ENCODE measurements around the gene C10orf143.
"Not testable (repeated sequence)": the region's sequence is repeated elsewhere in the genome, so short reads cannot be mapped to it uniquely, and the experiment has no call there.

C10orf143 gene

GRCh38 chr10:130111113-130111851 is 652 bp upstream of the C10orf143 start:
- peak; percentile 54 for DNase-seq

DNA sequence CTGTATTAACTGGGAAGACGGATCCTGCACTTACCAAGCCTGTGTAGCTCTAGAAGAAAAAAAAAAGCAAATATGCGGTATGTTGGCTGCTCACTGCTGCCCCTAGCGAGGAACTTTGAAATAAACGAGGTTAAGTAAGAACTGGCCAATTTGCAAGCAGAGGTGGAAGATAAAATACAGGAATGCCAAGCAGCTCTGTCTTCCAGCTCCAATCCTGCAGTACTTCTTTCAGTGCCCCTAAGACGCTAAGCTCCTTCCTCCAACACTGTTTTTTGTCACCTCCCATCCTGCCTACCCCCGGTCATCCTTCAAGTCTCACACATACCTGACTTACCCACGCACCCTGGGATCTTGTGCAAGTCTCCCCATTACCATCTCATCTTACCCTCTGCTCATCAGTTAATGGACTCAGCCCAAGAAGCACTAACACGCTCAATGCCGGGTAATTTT is 809 bp downstream of the C10orf143 start:
- no peak for DNase-seq

GRCh38 chr10:130108934-130109604 is 1.6 kb downstream of the C10orf143 start:
- no peak for DNase-seq

DNA sequence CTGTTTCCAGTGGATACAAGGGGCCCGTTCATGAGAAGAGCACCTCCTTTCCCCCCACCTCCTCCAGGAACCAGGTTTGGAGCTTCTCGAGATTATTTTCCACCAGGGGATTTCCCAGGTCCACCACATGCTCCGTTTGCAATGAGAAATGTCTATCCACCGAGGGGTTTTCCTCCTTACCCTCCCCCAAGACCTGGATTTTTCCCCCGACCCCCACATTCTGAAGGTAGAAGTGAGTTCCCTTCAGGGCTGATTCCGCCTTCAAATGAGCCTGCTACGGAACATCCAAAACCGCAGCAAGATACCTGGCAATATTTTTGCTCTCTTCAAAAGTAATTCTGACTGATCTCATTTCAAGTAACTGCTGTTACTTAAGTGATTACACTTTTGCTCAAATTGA is 2.5 kb downstream of the C10orf143 start:
- DNase-seq, result not testable (repeated sequence)

DNA sequence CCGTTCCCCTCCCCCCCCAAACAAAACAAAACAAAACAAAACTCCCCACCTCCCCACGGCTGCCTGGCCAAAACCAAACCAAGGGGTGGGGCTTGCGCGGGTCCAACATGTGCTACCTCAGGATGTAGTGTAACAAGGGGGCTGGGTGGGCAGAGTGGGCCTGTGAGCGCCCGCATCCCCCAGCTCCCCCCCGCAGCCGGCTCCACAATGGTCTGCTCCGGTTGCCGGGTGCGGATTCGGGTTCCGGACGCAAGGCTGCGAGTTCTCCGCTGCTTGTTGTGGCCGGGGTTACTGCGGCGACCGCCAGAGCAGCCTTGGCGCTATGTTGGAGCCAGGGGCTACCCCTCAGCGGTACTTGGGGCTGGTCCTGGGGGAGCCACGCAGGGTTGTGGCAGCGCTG is 4.9 kb downstream of the C10orf143 start:
- DNase-seq, result no peak

DNA sequence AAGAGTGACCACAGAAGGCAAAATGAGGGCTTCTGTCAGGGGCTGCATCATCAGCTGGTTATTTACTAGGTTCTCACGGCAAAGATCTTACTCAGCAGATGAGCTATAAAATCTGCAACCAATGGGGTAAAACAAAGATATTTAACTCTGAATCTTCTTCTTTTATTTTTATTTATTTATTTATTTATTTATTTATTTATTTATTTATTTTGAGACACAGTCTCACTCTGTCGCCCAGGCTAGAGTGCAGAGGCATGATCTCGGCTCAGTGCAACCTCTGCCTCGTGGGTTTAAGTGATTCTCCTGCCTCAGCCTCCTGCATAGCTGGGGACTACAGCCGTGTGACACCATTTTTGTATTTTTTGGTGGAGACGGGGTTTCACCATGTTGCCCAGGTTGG is 11.3 kb downstream of the C10orf143 start:
- DNase-seq, result no peak

- not testable (repeated sequence) for DNase-seq
Measured at GRCh38 chr10:130090565-130090964, 20.1 kb downstream of the C10orf143 start.

GRCh38 chr10:130080461-130080814 is 30.2 kb downstream of the C10orf143 start:
- no peak for DNase-seq

GRCh38 chr10:130079614-130080460 is 30.8 kb downstream of the C10orf143 start:
- DNase-seq, result no peak

- DNase-seq, result no peak
Measured at GRCh38 chr10:130078120-130078519, 32.5 kb downstream of the C10orf143 start.

DNA sequence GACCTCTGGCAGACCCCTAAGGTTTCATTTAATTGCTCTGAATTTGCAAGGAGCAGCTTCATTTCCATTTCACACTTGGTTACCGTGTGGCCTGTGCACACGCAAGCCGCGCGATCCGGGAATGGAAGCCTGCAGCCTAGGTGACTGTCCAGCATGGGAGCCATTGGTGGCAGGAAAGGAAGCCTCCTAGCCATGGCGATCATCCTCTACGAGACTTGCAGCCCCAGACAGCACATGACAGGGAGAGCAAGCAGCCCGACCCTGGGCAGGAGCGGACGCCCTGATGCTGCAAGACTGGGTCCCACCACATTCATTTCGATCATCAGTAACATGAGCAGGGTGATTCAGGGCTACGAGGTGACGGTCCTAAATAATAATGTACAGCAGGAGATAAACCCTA is 33.9 kb downstream of the C10orf143 start:
- DNase-seq, result no peak

GRCh38 chr10:130074639-130075038 is 36.0 kb downstream of the C10orf143 start:
- DNase-seq, result no peak

DNA sequence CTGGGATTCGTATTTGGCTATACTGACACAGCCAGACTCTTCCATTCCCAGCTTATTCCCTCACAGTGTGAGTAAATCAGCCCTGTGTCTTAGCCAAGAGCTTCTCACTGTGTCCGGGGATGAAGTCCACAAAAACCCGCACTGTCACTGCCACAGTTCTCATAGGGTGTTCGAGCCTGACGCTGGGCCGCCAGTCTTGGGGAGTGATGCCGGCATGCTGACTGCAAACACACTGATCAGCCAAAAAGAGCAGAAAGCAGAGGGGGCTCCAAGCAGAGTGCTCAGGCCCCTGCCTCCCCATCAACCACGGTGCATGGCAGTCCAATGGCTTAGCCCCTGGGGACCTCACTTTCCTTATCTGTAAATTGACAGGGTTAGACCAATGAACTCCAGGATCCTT is 36.7 kb downstream of the C10orf143 start:
- DNase-seq, result no peak

DNA sequence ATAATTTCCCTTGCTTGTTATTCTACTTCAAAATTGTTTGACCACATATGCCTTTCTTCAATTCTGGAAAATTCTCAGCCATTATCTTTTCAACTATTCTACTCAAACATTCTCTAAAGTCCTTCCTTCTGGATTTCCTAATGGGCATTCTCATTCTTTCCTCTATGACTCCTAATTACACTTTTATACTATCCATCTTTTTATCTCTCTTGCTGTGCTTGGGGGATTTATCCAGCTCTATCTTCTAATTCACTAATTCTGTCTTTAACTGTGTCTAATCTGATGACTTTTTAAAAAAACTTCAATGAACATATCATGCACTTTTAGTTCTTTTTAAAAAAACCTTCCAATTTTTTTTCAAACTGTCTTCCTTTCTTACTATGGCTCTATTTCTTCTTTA is 38.4 kb downstream of the C10orf143 start:
- no peak for DNase-seq

DNA sequence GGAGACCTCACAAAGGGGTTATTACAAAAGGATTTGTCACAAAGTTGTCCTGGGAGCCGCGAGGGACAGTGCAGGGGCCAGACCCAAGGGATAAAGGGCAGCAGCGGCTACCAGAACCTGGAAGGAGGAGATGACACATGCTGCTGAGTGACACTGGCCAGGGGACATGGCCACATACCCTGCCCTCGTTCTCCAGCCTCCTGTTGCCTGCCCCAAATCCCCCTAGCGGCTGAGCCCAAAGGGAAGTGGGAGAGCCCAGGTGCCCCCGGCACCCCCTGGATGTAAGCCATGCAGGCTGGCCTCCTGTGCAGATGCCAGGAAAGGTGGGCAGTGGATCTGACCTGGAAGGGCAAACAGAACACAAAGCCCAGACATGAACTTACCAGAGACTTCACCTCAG is 42.7 kb downstream of the C10orf143 start:
- no peak for DNase-seq

GRCh38 chr10:130066743-130067142 is 43.9 kb downstream of the C10orf143 start:
- DNase-seq, result no peak

- no peak for DNase-seq
Measured at GRCh38 chr10:130065251-130065650, 45.4 kb downstream of the C10orf143 start.

GRCh38 chr10:130064783-130065182 is 45.8 kb downstream of the C10orf143 start:
- DNase-seq, result no peak

GRCh38 chr10:130062976-130063375 is 47.7 kb downstream of the C10orf143 start:
- no peak for DNase-seq

- no peak for DNase-seq
Measured at GRCh38 chr10:130062201-130062600, 48.4 kb downstream of the C10orf143 start.

GRCh38 chr10:130061760-130062159 is 48.9 kb downstream of the C10orf143 start:
- DNase-seq, result no peak

DNA sequence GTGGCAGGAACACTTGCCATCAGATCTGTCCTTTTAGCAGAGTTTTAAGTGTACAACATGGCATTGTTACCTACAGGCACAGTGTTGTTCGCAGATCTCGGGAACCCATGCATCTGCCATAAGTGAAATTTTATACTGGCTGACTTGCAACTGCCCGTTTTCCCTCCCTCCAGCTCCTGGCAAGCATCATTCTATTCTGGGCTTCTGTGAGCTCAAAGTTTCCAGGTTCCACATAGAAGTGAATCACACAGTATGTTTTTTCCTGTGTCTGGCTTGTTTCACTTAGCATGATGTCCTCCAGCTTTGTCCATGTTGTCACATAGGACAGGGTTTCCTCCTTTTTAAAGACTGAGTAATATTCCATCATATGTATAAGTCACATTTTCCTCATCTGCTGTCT is 56.6 kb downstream of the C10orf143 start:
- no peak for DNase-seq

DNA sequence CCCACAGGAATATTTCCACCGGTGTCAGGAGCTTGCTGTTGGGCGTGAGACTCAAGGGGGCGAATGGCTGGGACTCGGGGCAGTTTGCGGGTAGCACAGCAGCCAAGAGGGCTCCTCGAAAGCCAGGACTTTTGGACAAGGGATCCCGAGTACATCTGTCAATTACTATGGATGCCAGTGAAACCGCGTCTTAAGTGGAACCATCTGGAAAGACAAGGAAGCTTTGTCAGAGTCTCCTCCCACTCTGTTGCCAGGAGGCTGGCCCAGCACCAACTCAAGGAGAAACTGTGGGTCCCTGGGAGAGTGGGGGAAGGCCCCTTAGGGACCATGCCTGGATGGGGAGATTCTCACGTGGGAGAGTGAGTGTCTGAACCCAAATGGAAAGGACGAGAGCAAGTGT is 57.1 kb downstream of the C10orf143 start:
- no peak for DNase-seq

DNA sequence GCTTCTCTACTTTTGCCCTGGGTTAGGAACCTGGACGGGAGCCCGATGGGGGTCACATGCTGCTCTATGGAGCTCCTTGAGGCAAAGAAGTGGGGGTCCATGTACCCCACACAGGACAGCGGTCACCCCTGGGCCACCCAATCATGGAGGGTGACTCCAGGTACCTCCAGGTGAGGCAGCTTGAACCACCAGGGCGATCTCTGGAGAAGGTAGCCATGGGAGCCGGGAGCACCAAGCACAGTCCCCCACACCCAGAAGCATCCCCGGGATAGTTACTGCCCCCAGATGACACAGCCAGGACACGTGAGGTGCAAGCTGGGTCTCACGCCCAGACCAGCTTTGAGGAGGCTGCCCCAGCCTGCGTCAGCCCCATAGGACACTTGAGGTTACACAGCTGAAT is 58.4 kb downstream of the C10orf143 start:
- DNase-seq, result no peak

Data from 8988T (cell line).